ENCODE measurements around the gene TPX2.

Gene TPX2

GRCh38 chr20:31769681-31770080 is 30.6 kb downstream of the TPX2 start:
- TF ChIP-seq, protein P1, sequence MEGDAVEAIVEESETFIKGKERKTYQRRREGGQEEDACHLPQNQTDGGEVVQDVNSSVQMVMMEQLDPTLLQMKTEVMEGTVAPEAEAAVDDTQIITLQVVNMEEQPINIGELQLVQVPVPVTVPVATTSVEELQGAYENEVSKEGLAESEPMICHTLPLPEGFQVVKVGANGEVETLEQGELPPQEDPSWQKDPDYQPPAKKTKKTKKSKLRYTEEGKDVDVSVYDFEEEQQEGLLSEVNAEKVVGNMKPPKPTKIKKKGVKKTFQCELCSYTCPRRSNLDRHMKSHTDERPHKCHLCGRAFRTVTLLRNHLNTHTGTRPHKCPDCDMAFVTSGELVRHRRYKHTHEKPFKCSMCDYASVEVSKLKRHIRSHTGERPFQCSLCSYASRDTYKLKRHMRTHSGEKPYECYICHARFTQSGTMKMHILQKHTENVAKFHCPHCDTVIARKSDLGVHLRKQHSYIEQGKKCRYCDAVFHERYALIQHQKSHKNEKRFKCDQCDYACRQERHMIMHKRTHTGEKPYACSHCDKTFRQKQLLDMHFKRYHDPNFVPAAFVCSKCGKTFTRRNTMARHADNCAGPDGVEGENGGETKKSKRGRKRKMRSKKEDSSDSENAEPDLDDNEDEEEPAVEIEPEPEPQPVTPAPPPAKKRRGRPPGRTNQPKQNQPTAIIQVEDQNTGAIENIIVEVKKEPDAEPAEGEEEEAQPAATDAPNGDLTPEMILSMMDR (IDR thresholded peaks at IDR 0.05; ENCODE audit: borderline replicate concordance, insufficient read depth, low read depth, low read length), result no peak
- no peak overlapping the region for H3K4me3 ChIP-seq (ENCODE audit: low read depth, low read length)

DNA sequence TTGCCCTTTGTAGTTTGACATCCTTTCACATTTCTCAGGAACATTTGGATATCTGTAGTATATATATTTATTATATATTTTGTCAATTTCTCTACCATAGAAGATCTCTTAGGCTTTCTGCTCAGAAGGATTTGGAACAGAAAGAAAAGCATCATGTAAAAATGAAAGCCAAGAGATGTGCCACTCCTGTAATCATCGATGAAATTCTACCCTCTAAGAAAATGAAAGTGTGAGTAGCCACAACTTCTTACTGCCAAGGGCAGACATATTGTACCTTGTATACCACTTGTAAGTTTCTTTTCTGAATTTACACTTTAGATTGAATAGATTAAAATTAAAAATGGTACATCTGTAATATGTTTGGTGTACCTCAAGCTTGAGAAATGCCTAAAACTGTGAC is 31.2 kb downstream of the TPX2 start:
- TF ChIP-seq, protein P1 (IDR thresholded peaks at IDR 0.05; ENCODE audit: borderline replicate concordance, insufficient read depth, low read depth, low read length), result no peak
- H3K4me3 ChIP-seq (ENCODE audit: low read depth, low read length), result no peak overlapping the region

GRCh38 chr20:31774408-31774807 is 35.3 kb downstream of the TPX2 start:
- TF ChIP-seq, protein P1 (IDR thresholded peaks at IDR 0.05; ENCODE audit: borderline replicate concordance, insufficient read depth, low read depth, low read length), result no peak
- H3K4me3 ChIP-seq (ENCODE audit: low read depth, low read length), result no peak overlapping the region

GRCh38 chr20:31780839-31781238 is 41.7 kb downstream of the TPX2 start:
- TF ChIP-seq, protein P1 (IDR thresholded peaks at IDR 0.05; ENCODE audit: borderline replicate concordance, insufficient read depth, low read depth, low read length), result no peak

GRCh38 chr20:31781945-31782344 is 42.9 kb downstream of the TPX2 start:
- TF ChIP-seq, protein P1 (IDR thresholded peaks at IDR 0.05; ENCODE audit: borderline replicate concordance, insufficient read depth, low read depth, low read length), result no peak
- no peak overlapping the region for H3K4me3 ChIP-seq (ENCODE audit: low read depth, low read length)

More at GRCh38 chr20:31780839-31781238, 41.7 kb downstream of the TPX2 start:
- H3K4me3 ChIP-seq (ENCODE audit: low read depth, low read length), result no peak overlapping the region

DNA sequence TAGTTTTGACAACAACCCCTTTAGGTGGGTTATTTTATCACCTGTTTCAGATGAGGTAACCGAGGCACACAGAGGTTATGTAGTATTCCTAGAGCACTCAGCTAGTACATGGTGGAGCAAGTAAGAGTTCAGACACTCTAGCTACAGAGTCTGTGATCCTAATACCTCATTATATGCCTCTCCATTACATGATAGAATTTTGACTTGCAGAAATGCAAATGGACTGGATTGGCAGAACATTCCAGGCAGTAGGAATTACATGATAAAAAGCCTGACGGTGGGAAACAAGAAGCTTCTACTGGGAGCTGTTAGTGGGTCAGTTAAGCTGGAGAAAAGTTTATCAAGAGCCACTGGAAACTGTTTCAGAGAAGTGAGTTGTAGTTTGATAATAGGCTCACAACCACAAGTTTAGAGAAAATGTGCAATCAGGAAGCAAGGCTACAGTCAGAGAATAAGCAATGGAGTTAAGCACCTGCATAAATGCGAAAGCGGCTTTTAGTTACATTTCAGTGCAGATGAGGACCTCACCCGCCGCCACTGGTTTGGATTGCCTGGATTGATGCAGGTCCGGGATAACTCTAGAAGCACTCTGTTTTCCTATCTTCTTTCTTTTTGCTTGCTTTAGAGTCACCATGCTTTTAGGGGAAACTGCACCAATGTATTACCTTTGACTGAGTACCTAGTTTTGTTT is 45.4 kb downstream of the TPX2 start:
- no peak overlapping the region for H3K4me3 ChIP-seq (ENCODE audit: low read depth, low read length)
- TF ChIP-seq, protein P1 (IDR thresholded peaks at IDR 0.05; ENCODE audit: borderline replicate concordance, insufficient read depth, low read depth, low read length), result no peak

DNA sequence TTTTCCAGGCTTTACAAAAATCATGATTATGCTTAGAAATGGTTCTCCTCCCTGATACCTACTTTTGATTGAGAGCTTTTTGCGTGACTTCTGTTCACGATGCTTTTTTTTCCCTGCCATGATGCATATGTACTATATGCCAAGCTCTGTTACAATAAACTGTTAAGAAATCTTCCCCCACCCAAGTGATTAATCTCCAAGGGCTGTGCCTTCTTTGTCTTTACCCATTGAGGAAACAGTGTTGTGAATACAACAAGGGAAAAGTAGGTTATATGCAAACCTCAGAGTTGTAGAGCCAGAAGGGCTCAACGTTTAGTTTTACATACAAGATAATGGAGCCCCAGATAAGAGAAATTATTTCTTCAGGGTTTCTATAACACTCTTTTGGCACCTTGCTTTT is 46.0 kb downstream of the TPX2 start:
- TF ChIP-seq, protein P1 (IDR thresholded peaks at IDR 0.05; ENCODE audit: borderline replicate concordance, insufficient read depth, low read depth, low read length), result no peak
- no peak overlapping the region for H3K4me3 ChIP-seq (ENCODE audit: low read depth, low read length)
